GM20000 (cell line): ENCODE results near the gene KSR1.
A peak's percentile ranks its signal among the peaks of the same experiment; 100 is the strongest.

Source experiments
- DNase-seq: peaks from one replicate; pipeline ENCODE4 v3.0.0; 2012; ENCODE audit warnings: low spot score
- TF ChIP-seq, protein P1 (sequence below): IDR thresholded peaks from 2 replicates; pipeline ENCODE4 v1.5.1; 2012; ENCODE audit warnings: mild to moderate bottlenecking, control low read depth; ENCODE audit errors: extremely low read depth, missing control alignments

KSR1 gene

DNA sequence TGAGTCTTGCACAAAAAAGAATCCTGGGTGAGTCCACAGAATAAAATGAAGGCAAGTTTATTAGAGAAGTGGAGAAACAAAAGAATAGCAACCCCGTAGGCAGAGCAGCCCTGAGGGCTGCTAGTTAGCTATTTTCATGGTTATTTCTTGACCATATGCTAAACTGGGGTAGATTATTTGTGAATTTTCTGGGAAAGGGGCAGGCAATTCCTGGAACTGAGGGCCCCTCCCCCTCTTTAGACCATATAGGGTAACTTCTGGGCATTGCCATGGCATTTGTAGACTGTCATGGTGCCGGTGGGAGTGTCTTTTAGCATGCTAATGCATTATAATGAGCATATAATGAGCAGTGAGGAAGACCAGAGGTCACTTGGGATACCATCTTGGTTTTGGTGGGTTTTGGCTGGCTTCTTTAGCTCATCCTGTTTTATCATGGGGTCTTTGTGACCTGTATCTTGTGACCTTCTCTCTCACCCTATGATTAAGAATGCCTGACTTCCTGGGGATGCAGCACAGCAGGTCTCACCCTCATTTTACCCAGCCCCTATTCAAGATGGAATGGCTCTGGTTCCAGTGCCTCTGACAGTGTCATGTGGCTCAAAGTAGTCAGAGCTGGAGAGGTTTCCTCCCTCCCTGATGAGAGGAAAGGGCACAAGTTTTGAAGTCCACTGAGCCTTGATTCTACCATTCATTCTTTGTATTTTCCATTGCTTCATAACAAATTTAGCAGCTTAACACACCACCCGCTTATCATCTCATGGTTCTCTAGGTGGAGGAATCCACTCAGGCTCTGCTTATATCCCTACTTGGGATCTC, 119.1 kb downstream of the KSR1 start:
- TF ChIP-seq, protein P1, sequence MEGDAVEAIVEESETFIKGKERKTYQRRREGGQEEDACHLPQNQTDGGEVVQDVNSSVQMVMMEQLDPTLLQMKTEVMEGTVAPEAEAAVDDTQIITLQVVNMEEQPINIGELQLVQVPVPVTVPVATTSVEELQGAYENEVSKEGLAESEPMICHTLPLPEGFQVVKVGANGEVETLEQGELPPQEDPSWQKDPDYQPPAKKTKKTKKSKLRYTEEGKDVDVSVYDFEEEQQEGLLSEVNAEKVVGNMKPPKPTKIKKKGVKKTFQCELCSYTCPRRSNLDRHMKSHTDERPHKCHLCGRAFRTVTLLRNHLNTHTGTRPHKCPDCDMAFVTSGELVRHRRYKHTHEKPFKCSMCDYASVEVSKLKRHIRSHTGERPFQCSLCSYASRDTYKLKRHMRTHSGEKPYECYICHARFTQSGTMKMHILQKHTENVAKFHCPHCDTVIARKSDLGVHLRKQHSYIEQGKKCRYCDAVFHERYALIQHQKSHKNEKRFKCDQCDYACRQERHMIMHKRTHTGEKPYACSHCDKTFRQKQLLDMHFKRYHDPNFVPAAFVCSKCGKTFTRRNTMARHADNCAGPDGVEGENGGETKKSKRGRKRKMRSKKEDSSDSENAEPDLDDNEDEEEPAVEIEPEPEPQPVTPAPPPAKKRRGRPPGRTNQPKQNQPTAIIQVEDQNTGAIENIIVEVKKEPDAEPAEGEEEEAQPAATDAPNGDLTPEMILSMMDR = no peak
- DNase-seq = no peak

DNA sequence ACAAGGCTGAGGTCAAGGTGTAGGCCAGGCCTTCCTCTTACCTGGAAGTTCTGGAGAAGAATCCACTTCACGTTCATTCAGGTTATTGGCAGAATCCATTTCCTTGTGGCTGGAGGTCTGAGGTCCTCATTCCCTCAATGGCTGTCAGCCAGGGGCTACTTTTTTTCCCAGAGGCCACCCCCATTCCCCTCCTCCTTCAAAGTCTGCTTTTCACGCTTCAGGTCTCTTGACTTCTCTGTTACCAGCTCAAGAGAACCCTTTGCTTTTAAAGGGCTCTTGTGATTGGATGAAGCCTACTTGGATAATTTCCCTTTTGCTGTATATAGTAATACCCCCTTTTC, 119.6 kb downstream of the KSR1 start:
- no peak for DNase-seq
- TF ChIP-seq, protein P1 = no peak

DNA sequence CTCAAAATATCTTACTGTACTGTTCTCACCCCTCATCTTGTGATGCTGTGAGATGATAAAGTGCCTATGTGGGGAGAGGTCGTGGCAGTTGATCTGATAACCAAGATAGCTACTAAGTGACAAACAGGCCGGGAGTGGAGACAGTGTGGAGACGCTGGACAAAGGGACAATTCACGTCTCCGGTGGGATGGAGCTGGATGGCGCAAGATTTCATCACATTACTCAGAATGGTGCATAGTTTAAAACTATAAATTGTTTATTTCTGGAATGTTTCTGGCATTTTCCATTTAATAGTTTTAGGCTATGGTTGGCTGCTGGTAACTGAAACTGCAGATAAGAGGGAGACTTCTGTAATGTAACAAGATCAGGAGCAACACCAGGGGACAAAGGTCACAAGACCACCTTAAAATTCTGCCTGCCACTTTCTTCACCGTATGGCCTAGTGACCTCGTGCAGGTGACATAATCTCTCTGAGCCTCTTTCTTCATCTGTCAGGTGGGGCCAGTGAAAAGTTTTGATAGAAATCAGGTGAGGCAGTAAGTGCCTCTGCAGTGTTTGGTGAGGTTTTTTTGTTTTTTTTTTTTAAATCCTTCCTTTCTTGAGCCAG, 120.3 kb downstream of the KSR1 start:
- DNase-seq = no peak
- TF ChIP-seq, protein P1 = no peak

DNA sequence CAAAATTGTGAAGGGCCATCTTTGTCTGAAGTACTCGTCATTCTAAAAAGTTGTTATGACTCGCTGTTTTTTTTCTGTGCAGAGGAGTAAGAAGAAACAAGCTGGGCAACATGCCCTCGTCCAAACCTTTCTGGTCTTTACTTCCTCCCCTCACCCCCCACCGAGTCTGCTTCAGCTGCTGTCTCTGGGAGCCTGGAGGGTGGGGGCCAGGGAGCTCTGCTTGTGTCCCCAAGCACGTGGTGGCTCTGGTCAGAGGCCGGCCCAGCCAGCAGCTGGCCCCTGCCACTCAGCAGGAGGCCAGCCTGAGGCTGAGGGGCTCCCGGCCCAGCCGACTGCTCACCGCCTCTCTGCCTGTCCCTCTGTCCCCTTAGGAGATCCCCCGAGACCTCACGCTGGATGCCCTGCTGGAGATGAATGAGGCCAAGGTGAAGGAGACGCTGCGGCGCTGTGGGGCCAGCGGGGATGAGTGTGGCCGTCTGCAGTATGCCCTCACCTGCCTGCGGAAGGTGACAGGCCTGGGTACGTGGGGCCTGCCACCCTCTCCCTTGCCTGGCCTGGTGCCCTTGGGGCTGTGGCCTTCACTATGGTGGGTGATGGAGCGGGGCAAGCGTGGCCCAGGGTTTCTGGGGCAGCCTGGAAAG, 121.0 kb downstream of the KSR1 start:
- no peak for DNase-seq
- TF ChIP-seq, protein P1 = no peak

DNA sequence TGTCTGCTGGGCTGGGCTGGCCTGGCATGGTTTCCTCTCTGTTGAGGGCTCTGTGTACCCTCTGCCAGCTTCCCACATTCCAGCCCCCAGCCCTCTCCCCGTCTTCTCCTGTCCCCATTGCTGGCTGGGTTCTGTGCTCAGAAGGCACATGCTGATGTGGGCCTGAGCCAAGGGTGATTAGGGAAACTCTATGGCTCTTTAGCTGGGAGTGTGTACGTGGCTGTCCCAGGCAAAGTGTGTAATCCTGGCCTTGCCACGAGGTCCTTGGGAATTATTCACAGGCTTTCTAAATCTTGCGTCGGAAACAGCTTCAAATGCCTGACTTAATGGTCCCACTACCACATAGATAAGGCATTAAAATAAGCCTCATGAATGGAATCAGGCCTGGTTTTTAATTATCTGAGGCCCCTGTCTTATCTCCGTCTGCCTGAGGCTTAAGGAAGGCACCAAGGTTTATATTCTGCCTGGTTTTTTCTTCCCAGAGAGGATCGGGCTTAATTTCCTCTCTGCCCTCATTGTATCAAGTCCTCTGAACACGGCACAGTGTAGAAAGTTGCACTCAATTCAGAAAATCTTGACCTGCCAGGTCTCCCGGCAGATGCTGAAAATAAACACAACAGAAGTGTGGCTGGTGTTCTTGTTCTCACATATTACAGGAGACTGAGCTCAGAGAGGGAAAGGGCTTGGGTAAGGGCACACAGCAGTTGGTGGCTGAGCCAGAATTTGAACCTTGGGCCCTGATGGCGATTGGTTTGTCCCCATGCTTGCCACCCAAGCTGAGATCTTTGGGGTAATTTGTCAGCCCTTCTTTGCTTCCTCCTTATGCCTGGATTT, 121.9 kb downstream of the KSR1 start:
- TF ChIP-seq, protein P1 = no peak
- DNase-seq = peak; percentile 29

DNA sequence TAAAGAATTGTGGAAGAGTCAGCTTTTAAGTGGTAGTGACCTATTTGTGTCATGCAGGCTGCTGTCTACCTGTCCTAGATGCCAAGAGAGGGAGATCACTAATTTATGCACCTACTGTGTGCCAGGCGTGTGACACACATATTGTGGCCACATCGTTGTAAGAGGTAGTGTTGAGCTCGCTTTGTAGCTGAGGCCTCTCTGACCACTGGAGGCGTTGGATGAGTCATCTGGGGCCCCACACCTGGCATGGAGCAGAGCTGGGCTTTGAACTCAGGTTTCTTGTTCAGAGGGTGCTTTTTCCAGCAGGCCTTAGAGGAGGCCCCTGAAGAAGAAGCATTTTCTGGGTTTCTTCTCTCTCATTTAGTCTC, 122.5 kb downstream of the KSR1 start:
- peak; percentile 86 for DNase-seq
- TF ChIP-seq, protein P1 = no peak
